ENCODE data around the gene SMAD5.

GRCh38 chr5:136108766-136109165 is 23.9 kb upstream of the SMAD5 start:
- TF ChIP-seq EZH2 (IDR thresholded peaks at IDR 0.05) (no peak), POLR2AphosphoS5 (IDR thresholded peaks at IDR 0.05; ENCODE audit: borderline replicate concordance, low read depth, low read length) (no peak)
